Hepatocyte (in vitro differentiated cells): ENCODE results near the gene VPS11.

ENCODE experiments used
- EZH2 ChIP-seq: fragments of 200-600 bp; sonication (generic); IDR thresholded peaks from 2 replicates; pipeline ENCODE4 v1.6.1; 2016; ENCODE audit warnings: antibody characterized with exemption, mild to moderate bottlenecking, borderline replicate concordance
- EZH2phosphoT487 ChIP-seq: fragments of 200-600 bp; sonication (generic); IDR thresholded peaks from one replicate; pipeline ENCODE4 v1.6.1; 2018; ENCODE audit warnings: antibody characterized with exemption, mild to moderate bottlenecking, low read depth, moderate library complexity; ENCODE audit not compliant: unreplicated experiment, severe bottlenecking
- TF ChIP-seq, protein P1 (sequence below): fragments of 200-600 bp; sonication (generic); IDR thresholded peaks from 2 replicates; pipeline ENCODE4 v1.5.1; 2016; ENCODE audit warnings: antibody characterized with exemption, mild to moderate bottlenecking; ENCODE audit not compliant: poor library complexity

DNA sequence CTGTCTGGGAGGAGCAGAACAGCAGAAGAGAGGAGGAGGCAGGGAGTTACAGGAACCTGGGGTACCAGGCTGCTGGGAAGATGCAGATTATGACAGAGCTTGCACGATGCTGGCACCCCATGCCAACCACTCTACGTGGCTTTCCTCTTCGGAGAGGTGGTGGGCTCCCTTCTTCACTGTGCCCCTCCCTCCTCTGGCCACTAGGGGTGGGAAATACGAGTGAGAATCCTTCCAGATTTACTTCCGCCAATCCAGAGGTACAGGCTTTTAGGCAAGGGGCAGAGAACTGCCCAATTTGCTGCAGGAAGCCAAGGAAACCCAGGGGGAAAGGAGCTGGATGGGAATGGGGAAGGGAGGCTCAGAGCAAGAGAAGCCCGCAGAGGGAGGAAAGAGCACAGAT lies 22.9 kb upstream of the VPS11 start:
- TF ChIP-seq, protein P1, sequence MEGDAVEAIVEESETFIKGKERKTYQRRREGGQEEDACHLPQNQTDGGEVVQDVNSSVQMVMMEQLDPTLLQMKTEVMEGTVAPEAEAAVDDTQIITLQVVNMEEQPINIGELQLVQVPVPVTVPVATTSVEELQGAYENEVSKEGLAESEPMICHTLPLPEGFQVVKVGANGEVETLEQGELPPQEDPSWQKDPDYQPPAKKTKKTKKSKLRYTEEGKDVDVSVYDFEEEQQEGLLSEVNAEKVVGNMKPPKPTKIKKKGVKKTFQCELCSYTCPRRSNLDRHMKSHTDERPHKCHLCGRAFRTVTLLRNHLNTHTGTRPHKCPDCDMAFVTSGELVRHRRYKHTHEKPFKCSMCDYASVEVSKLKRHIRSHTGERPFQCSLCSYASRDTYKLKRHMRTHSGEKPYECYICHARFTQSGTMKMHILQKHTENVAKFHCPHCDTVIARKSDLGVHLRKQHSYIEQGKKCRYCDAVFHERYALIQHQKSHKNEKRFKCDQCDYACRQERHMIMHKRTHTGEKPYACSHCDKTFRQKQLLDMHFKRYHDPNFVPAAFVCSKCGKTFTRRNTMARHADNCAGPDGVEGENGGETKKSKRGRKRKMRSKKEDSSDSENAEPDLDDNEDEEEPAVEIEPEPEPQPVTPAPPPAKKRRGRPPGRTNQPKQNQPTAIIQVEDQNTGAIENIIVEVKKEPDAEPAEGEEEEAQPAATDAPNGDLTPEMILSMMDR: no peak
- TF ChIP-seq EZH2phosphoT487 (no peak), EZH2 (no peak)
